ENCODE measurements around the gene STARD5.

The STARD5 gene

DNA sequence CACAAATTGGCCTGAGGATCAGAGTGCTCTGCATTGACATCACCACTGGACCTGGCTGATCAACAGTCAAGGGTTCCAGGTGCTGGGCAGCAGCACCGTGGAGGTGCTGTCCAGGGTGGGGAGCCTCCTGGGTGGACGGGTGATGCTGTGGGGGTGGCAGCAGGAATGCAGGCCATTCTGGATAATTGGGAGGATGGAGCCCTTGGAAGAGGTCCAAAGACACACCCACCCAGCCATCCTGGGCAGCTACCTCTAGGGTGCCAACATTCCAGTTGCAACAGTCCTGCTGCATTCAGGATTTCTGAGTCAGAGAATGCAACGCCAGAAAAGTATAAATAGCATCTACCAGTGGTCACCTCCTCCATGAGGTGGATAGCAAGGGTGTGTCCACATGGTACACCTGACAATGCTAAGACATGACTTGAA is 26.8 kb downstream of the STARD5 start:
- H3K27ac ChIP-seq: peak overlapping the region; percentile 71
- peak; percentile 87 for DNase-seq (ENCODE audit: low read depth, low spot score)

DNA sequence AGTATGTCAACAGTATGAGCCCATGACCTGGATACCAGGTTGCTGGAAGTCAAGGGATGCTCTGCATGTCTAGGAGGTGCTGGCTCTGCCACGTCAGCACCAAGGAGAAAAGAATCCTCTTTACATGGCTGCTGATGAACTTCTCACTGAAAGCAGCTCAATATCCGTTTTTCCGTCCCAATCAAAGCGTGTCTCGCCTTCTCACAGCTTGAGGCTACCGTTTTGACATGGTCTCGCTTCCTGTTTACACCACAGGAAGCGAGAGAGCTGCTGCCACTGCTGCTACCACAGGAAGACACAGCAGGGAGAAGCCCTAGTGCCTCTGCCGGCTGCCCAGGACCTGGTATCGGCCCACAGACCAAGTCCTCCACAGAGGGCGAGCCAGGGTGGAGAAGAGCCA is 27.3 kb downstream of the STARD5 start:
- no peak for DNase-seq (ENCODE audit: low read depth, low spot score)
- no peak overlapping the region for H3K27ac ChIP-seq

DNA sequence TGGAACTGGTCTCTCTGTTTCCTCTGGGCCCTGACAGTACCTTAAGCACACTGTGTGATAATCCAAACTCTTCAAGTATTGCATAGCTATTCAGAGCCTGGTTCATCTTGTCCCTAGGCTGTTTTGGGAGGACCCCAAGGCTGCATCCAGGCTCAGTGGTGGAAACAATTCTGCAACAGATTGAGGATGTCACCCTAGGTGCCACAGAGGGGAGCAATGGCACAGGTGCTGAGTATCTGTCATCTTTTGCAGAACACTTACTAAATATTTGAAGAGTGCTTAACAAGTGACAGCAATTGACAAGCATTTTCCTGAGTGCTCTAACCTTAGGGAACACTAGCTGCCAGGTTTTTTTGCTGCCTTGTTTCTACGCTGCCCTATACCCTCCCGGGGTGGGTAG is 27.8 kb downstream of the STARD5 start:
- H3K27ac ChIP-seq: no peak overlapping the region
- DNase-seq (ENCODE audit: low read depth, low spot score): no peak

DNA sequence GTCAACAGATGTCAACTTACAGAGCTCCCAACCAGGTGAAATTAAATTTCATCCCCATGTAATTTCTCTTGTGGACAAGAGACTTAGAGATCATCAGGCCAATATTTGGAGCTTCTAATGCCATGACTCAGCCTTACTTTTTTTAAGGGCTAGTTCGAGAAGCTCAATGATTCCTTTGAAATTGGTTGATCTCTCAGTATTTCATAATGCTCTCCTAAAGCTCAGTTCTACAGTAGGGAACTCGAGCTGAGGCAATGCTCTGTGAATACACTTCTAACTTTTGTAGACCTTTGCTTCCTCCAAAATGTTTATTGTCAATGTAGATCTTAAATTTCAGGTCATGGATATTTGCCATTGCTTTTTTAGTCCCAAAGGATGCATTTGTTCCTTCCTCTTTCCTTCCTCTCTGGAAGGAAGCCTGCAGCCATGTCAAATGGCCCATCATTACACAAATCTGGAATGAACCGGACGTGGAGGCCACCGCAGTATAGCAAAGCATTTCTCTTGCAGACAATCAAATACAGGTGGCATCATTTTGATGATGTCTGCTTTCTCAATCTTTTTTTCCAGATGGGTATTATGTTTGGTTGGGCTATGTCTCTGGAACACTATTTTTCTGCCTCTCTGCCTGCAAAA is 28.3 kb downstream of the STARD5 start:
- no peak for DNase-seq (ENCODE audit: low read depth, low spot score)
- H3K27ac ChIP-seq: no peak overlapping the region

DNA sequence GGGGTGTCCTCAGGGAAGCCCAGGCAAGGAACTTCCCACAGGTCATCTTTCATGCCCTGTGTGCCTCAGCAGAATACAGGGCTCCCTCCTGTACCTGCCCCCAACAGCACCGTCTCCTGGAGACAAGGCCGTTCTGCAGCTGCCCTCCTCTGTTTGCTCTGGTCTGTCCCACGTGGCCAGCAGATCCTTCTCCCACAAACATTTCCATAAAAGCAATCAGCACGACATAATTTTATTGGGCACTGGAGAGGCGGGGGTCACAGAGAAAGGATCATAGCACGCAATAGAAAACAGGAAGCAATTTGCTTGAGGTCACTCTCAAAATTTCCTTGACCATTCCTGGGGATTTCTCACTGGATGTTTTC is 29.4 kb downstream of the STARD5 start:
- no peak overlapping the region for H3K27ac ChIP-seq

DNA sequence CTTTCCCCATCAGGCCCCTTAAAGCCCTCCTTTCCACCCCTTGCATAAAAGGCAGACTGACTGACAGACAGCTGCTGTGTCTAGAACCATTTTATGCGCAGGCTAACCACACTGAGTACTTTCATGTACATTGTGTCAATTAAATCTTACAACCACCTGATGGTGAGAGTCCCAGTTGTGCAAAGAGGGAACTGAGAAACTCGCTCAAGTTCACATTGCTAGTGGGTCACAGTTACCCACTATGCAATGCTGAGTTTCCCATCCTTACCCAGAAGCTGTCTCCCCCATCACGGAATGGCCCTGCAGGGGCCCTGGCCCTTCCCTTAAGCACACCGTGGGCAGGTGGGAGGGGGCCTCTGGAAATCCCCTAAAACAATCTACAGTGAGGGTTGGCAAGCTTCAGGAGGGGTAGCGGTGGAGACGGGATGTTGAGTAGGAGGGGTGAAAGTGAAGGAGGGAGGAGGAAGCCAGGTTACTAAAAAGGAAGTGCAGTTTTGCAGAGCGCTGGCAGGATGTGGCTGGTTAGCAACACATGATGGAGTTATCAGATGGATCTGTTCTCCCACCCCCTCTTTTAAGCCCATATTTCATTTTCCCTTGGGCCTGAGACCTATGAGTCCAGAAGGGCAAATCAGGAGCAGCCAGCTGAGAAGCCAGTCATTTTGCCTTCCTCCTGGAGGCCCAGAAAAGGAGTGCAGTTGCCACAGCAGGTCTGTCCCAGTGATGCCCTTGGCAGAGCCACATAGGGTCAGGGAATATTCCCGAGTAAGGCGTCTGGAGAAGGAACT is 30.0 kb downstream of the STARD5 start:
- no peak for DNase-seq (ENCODE audit: low read depth, low spot score)

More for the DNA sequence above, 29.4 kb downstream of the STARD5 start:
- no peak for DNase-seq (ENCODE audit: low read depth, low spot score)

DNA sequence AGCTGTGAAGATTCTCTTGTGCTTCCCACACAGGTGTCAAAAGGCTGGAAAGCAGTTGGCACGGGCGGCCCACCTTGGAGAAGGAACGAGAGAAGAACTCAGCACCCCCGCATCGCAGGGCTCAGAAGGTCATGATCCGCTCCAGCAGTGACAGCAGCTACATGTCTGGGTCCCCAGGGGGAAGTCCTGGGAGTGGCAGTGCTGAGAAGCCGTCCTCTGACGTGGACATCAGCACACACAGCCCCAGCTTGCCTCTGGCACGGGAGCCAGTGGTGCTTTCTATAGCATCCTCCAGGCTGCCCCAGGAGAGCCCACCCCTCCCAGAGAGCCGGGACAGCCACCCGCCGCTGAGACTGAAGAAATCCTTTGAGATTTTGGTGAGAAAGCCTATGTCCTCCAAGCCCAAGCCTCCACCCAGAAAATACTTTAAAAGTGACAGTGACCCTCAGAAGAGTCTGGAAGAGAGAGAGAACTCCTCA is 31.4 kb downstream of the STARD5 start:
- DNase-seq (ENCODE audit: low read depth, low spot score): no peak
- no peak overlapping the region for H3K27ac ChIP-seq

More for the DNA sequence above, 30.0 kb downstream of the STARD5 start:
- H3K27ac ChIP-seq: no peak overlapping the region

DNA sequence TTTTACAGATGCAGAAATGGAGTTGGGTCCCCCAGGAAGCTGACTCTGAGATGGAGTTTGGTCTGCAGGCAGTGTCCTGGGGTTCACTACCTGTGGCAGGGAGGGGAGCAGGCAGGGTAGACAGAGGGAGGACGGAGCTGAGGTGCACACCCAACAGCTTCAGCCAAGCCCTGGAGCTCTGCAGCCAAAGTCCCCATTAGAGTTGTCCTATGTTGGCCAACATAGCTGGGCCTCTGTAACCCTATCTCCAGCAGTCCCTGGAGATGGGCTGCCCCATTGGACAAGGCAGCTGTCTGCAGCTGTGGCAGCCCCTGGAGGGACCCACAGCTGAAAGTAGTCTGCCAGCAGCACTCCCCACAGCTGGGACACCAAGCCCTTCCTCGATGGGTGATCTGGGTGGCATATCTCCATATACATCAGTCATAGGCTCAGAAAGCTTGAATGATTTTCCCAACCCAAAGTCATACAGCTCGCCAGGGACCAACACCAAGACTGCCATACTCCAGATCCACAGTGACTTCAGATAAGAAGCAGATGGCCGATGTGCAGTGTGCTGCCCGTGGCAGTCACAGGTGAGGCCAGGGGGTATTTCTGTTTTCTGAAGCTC is 31.9 kb downstream of the STARD5 start:
- no peak overlapping the region for H3K27ac ChIP-seq
- no peak for DNase-seq (ENCODE audit: low read depth, low spot score)

DNA sequence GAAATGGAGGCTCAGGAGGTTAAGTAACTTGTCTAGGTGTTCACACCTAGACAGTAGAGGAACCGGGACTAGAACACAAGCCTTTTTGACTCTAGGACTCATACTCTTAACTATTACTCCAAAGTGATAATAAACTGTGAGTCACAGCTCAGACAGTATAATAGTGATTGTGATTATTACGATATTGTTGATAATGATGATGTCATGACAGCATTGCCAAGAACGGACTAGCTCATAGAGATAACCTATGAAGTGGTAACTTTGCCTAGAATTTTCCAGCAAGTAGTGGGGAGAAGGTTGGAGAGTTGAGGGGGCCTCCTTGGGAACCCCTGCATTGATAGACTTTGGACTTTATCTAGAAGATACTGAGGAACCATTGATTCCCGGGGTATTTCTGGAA is 34.0 kb downstream of the STARD5 start:
- DNase-seq (ENCODE audit: low read depth, low spot score): no peak
- no peak overlapping the region for H3K27ac ChIP-seq

DNA sequence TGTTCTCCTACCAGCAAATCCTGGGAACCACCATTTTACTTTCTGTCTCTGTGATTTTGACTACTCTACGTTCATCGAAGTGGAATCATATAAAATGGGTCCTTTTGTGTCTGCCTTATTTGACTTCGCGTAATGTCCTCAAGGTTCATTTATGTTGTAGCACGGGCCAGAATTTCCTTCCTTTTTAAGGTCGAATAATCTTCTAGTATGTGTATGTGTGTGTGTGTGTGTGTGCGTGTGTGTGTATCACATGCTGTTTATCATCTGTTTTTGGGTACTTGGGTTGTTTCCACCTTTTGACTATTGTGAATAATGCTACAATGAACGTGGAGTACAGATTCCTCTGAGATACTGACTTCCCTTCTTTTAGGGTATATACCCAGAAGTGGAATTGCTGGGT is 35.3 kb downstream of the STARD5 start:
- no peak overlapping the region for H3K27ac ChIP-seq
- no peak for DNase-seq (ENCODE audit: low read depth, low spot score)

DNA sequence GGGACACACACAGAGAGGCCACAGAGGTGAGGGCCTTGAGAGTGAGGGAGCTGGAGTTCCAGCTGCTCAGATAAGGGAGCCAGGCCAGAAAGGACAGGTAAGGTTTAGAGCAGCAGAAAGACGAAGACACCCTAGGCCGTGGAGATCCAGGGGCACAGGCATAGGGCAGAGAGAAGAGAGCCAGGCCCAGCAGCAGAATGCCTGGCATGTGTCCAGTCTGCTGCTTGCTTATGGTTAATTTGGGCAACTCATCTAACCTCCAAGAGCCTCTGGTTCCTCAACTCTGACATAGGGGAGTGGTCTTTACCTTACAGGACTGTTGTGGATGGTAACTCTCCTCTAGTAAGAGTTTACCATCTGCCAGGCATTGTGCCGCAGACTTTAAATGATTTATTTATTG is 35.9 kb downstream of the STARD5 start:
- no peak overlapping the region for H3K27ac ChIP-seq

DNA sequence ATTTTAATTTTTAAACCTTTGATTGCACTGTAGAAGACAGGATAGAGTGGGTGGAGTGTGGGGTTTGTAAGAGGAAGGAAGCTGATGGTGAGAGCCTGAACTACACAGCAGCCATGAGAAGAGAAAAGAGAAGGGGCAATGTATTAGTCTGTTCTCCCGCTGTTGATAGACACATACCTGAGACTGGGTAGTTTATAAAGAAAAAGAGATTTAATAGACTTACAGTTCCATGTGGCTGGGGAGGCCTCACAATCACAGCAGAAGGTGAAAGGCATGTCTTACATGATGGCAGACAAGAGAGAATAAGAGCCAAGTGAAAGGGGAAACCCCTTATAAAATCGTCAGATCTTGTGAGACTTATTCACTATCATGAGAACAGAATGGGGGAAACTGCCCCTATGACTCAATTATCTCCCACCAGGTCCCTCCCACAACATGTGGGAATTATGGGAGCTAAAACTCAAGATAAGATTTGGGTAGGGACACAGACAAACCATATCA is 37.3 kb downstream of the STARD5 start:
- DNase-seq (ENCODE audit: low read depth, low spot score): no peak
- no peak overlapping the region for H3K27ac ChIP-seq

More for the DNA sequence above, 35.9 kb downstream of the STARD5 start:
- DNase-seq (ENCODE audit: low read depth, low spot score): no peak

DNA sequence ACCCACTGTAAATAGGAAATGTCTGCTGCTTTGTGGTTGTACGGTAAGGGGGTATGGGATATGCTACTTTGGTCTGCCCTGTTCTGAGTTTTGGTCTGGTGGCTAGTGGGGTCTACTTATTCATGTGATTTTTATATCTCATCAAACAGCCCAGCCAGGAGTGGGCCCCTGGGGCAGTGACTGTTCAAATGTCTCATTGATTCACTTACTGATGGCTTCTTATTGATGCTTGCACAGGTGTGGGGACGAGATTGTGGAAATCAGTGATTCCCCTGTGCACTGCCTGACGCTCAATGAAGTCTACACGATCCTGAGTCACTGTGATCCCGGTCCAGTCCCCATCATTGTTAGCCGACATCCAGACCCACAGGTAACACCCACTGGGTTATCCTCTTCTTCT is 38.5 kb downstream of the STARD5 start:
- H3K27ac ChIP-seq: no peak overlapping the region
- DNase-seq (ENCODE audit: low read depth, low spot score): no peak

DNA sequence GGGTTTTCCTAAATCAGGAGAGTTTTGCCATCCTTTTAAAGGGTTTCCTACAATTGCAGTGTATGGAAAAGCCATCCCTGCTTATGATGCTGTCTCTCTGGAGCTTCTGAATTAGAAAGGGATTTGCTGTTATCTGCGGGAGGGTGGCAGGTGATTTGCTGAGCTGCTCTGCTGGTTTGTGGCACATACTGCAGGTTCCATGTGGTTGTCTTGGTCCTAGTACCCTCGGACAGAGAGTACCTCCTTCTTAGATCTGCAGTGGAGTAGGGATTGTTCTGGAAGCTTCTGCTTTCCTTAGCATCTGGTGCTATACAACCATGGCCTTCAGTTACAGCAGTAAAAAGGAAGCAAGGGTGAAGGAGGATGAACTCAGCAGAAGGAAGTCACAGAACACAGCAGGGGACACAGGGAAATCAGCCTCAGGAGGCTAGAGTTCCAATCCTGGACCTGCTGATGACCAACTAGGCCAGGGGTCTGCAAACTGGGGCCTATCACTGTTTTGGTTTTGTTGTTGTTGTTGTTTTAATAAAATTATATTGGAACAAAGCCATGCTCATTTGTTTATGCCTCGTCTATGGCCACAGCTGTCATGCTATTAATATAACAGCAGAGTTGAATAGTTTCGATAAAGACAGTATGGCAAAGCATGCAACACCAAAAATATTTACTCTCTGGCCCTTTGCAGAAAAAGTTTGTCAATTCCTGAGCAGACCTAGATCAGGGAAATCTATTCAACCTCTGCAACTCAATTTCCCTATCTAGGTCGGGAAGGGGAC is 39.5 kb downstream of the STARD5 start:
- no peak for DNase-seq (ENCODE audit: low read depth, low spot score)
- H3K27ac ChIP-seq: no peak overlapping the region

DNA sequence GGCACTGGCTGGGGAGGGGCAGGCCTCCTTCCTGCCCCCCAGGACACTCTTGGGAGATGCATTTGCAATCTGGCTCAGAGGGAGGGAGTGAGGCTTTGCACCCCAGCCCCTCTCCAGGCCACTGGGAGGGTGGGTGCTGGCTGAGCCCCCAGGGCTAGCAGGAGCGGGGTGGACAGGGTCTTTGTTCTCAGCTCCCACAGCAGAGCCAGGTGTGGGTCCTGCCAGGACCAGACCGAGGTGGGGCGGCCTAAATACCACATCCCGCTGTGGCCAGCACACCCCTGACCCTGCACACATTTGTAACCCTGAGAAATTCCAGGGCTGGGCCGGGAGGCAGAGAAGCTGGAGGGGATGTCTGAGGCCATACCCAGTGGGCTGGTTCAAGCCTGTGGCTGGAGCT is 41.0 kb downstream of the STARD5 start:
- no peak overlapping the region for H3K27ac ChIP-seq
- no peak for DNase-seq (ENCODE audit: low read depth, low spot score)

DNA sequence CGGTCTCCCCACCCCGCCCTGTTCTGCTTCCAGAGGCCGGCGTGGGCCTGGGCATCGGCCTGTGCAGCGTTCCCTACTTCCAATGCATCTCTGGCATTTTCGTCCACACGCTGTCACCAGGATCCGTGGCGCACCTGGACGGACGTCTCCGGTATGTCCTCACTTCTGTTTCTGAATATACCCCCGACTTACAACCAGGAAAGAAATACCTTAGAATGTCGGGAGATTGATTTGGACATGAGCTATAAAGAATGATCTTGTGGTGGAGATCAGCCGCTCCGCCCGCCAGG is 41.4 kb downstream of the STARD5 start:
- no peak for DNase-seq (ENCODE audit: low read depth, low spot score)
- no peak overlapping the region for H3K27ac ChIP-seq

DNA sequence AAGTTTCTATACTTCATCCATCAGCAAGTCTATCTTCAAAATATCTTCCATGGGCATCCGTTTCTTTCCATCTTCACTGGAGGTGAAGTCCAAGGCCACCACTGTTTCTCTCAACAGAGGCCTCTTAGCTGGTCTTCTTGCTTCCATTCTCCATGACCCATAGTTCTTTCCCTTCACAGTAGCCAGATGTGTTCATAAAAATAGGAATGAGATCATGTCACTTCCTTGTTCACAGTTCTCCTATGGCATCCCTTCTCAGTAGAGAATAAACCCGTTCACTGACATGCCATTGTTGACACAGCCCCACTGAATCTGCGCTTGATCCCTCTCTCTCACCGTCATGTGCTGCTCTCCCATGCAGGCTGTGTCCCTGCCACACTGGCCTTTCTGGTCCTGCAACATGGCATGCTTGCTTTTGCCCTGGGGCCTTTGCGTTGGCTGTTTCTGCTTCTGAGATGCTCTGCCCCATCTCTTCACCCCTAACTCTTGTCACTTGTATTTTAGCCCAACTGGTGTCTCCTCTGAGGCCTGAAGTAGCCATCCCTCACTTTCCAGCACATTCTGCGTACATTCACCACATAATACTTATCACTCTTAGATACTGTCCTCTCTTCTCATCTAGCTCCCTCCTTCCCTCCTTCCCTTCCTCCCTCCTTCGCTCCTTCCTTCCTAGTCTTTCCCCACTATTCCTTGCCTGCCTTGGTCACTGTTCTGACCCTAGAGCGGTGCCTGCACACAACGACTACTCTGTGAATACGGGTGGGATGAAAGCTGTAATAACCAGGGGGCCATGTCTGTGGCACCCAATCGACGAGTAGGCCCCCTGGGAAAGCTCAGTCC is 42.0 kb downstream of the STARD5 start:
- H3K27ac ChIP-seq: peak overlapping the region; percentile 21
- no peak for DNase-seq (ENCODE audit: low read depth, low spot score)

DNA sequence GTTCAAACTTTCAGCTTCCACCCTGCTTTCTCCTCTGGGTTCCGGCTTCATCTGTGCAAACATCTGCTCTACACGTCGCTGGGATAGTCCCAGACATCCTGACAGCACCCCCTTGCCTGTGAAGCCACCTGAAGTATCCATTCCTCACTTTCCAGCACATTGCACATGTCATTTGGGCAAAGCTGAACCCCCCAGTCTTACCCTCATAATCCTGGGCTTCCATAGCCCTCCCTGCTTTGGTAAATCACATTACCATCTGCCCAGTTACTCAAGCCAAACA is 42.5 kb downstream of the STARD5 start:
- no peak for DNase-seq (ENCODE audit: low read depth, low spot score)
- peak overlapping the region; percentile 21 for H3K27ac ChIP-seq

DNA sequence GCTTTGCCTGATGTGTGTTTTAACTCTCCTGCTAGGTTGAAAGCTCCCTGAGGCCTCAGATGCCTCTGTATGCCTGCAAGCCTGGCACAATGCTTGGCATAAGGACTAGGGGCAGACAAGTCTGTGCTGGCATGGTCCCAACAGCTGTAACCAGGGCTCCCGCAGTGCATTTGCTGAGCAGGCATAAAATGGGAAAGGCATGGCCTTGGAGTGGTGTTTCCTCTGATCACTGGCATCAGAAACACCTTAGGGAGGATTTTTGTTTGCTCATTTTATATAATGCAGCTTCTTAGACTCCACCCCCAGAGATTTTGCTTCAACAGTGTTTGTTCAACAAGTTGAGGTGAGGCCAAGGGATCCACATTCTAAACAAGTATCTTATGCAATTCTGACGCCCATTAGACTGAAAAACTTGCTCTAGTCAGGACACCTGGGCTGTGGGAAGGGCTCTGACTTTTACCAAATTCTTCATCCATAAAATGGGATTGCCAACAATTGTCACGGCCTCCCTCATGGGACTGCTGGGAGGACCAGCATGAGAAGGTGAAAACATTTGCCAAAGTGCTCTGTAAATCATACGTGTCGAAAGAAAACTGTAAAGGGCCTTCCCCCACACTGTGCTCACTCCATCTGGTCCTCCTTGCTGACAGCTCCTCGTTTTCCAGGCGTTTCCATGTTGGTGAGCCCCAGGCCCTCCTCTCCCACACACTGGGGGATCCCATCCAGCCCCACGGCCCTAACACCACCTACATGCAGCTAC is 43.1 kb downstream of the STARD5 start:
- DNase-seq (ENCODE audit: low read depth, low spot score): no peak
- peak overlapping the region; percentile 21 for H3K27ac ChIP-seq

Measured in epithelial cell of prostate (primary cell).